GM19438 (cell line): Measurements from ENCODE around the gene SPATA17.

Experiments used
- ATAC-seq: cut with Tn5 transposase; IDR thresholded peaks from one replicate; pipeline ENCODE4 v1.9.1; 2021; ENCODE audit warnings: low read depth; ENCODE audit not compliant: unreplicated experiment

Gene SPATA17

GRCh38 chr1:217846733-217847132 lies 215.6 kb downstream of the SPATA17 start:
- ATAC-seq, result no peak

- ATAC-seq, result no peak
Observed at GRCh38 chr1:217847643-217848042, 216.5 kb downstream of the SPATA17 start.

- no peak for ATAC-seq
Observed at GRCh38 chr1:217856342-217857034, 225.3 kb downstream of the SPATA17 start.

GRCh38 chr1:217857061-217857460 lies 225.9 kb downstream of the SPATA17 start:
- no peak for ATAC-seq

GRCh38 chr1:217861658-217862057 lies 230.5 kb downstream of the SPATA17 start:
- no peak for ATAC-seq

- ATAC-seq, result no peak
Observed at GRCh38 chr1:217867446-217867995, 236.4 kb downstream of the SPATA17 start.

GRCh38 chr1:217871955-217872354 lies 240.8 kb downstream of the SPATA17 start:
- ATAC-seq, result no peak

- no peak for ATAC-seq
Observed at GRCh38 chr1:217875229-217875628, 244.1 kb downstream of the SPATA17 start.

GRCh38 chr1:217876401-217876800 lies 245.3 kb downstream of the SPATA17 start:
- no peak for ATAC-seq

GRCh38 chr1:217876896-217877295 lies 245.8 kb downstream of the SPATA17 start:
- ATAC-seq, result no peak

GRCh38 chr1:217881131-217881543 lies 250.0 kb downstream of the SPATA17 start:
- ATAC-seq, result no peak

- ATAC-seq, result no peak
Observed at GRCh38 chr1:217881607-217882332, 250.6 kb downstream of the SPATA17 start.

- ATAC-seq, result no peak
Observed at GRCh38 chr1:217885181-217885580, 254.0 kb downstream of the SPATA17 start.

GRCh38 chr1:217888328-217888727 lies 257.2 kb downstream of the SPATA17 start:
- no peak for ATAC-seq

- no peak for ATAC-seq
Observed at GRCh38 chr1:217889401-217889800, 258.3 kb downstream of the SPATA17 start.

- ATAC-seq, result no peak
Observed at GRCh38 chr1:217891966-217892365, 260.8 kb downstream of the SPATA17 start.

GRCh38 chr1:217892750-217893149 lies 261.6 kb downstream of the SPATA17 start:
- no peak for ATAC-seq

- no peak for ATAC-seq
Observed at GRCh38 chr1:217895841-217896240, 264.7 kb downstream of the SPATA17 start.

GRCh38 chr1:217896490-217896889 lies 265.3 kb downstream of the SPATA17 start:
- ATAC-seq, result no peak

- ATAC-seq, result no peak
Observed at GRCh38 chr1:217897100-217897499, 266.0 kb downstream of the SPATA17 start.

GRCh38 chr1:217899614-217900013 lies 268.5 kb downstream of the SPATA17 start:
- ATAC-seq, result no peak

GRCh38 chr1:217907504-217907903 lies 276.4 kb downstream of the SPATA17 start:
- no peak for ATAC-seq
